ENCODE measurements around the gene NDUFS4. TPM values are rescaled to one million over a fixed set of nuclear protein-coding genes. Genes with fewer than 3 reads are reported as not detected.
"Not testable (repeated sequence)": the region's sequence is repeated elsewhere in the genome, so short reads cannot be mapped to it uniquely, and the experiment has no call there.

The NDUFS4 gene
- total RNA-seq, 1 donor = 78.2 TPM

DNA sequence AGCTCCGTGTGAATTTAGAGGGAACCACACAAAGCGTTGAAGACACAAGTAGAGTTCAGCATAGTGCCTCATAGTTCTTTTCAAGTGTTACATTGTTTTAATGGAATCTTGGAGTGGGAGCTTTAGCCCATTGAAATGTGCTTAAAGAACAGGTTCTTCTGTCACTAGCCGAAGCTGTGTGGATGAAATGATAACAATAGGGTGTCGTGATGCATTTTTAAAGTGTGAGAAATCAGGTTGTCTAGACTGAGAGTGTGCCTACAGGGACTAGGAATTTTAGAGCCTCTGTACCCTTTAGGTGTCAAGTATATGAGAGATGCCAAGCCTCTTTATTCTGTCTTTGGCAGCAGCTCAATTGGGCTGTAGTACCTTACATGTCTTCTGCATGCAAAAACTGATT is 83.0 kb downstream of the NDUFS4 start:
- no peak overlapping the region for H3K4me3 ChIP-seq (ENCODE audit: insufficient read depth, low read length)
- no peak overlapping the region for H2AFZ ChIP-seq (ENCODE audit: low read length)
- TF ChIP-seq CTCF (IDR thresholded peaks at IDR 0.05; ENCODE audit: extremely low read depth, low read depth, low read length) = no peak
- no peaks in the 10 kb centered on the region for H4K20me1 ChIP-seq (ENCODE audit: insufficient read depth, low read length)
- H3K9me3 ChIP-seq (ENCODE audit: low read depth, low read length) = no peaks in the 10 kb centered on the region
- H3K4me1 ChIP-seq (ENCODE audit: insufficient read depth, low read length) = no peaks in the 10 kb centered on the region
- no peaks in the 10 kb centered on the region for H3K27me3 ChIP-seq (ENCODE audit: insufficient read depth, low read length)
- no peaks in the 10 kb centered on the region for H3K79me2 ChIP-seq (ENCODE audit: insufficient read depth, low read length)
- no peak overlapping the region for H3K4me2 ChIP-seq (ENCODE audit: insufficient read depth, low read length)
- H3K36me3 ChIP-seq (ENCODE audit: insufficient read depth, low read length) = no peaks in the 10 kb centered on the region
- no peak overlapping the region for H3K27ac ChIP-seq (ENCODE audit: low read depth, low read length)
- no peak for DNase-seq (ENCODE audit: insufficient read length, low spot score, missing footprints)

GRCh38 chr5:53645078-53645477 is 84.6 kb downstream of the NDUFS4 start:
- no peak for DNase-seq (ENCODE audit: insufficient read length, low spot score, missing footprints)
- no peak overlapping the region for H3K27ac ChIP-seq (ENCODE audit: low read depth, low read length)
- peaks cover 6% of the 10 kb centered on the region for H3K79me2 ChIP-seq (ENCODE audit: insufficient read depth, low read length)
- TF ChIP-seq CTCF (IDR thresholded peaks at IDR 0.05; ENCODE audit: extremely low read depth, low read depth, low read length) = no peak
- H3K27me3 ChIP-seq (ENCODE audit: insufficient read depth, low read length) = no peaks in the 10 kb centered on the region
- no peaks in the 10 kb centered on the region for H3K4me1 ChIP-seq (ENCODE audit: insufficient read depth, low read length)
- no peaks in the 10 kb centered on the region for H3K9me3 ChIP-seq (ENCODE audit: low read depth, low read length)
- no peaks in the 10 kb centered on the region for H4K20me1 ChIP-seq (ENCODE audit: insufficient read depth, low read length)
- no peak overlapping the region for H3K4me3 ChIP-seq (ENCODE audit: insufficient read depth, low read length)
- H2AFZ ChIP-seq (ENCODE audit: low read length) = no peak overlapping the region
- H3K4me2 ChIP-seq (ENCODE audit: insufficient read depth, low read length) = no peak overlapping the region
- no peaks in the 10 kb centered on the region for H3K36me3 ChIP-seq (ENCODE audit: insufficient read depth, low read length)

DNA sequence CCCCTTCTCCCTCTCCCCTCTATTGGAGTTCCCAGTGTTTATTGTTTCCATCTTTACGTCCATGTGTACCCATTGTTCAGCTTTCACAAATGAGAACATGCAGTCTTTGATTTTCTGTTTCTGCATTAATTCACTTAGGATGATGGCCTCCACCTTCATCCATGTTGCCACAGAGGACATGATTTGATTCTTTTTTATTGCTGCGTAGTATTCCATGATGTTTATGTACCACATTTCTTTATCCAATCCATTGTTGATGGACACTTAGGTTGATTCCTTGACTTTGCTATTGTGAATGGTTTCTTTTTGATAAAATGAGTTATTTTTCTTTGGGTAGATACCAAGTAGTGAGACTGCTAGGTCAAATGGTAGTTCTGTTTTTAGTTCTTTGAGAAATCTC is 88.9 kb downstream of the NDUFS4 start:
- H3K4me1 ChIP-seq (ENCODE audit: insufficient read depth, low read length) = no peaks in the 10 kb centered on the region
- H3K27me3 ChIP-seq (ENCODE audit: insufficient read depth, low read length) = no peaks in the 10 kb centered on the region
- no peak overlapping the region for H3K4me2 ChIP-seq (ENCODE audit: insufficient read depth, low read length)
- H3K4me3 ChIP-seq (ENCODE audit: insufficient read depth, low read length) = no peak overlapping the region
- H3K27ac ChIP-seq (ENCODE audit: low read depth, low read length) = no peak overlapping the region
- DNase-seq (ENCODE audit: insufficient read length, low spot score, missing footprints) = no peak
- no peak for TF ChIP-seq CTCF (IDR thresholded peaks at IDR 0.05; ENCODE audit: extremely low read depth, low read depth, low read length)
- H3K36me3 ChIP-seq (ENCODE audit: insufficient read depth, low read length) = no peaks in the 10 kb centered on the region
- no peaks in the 10 kb centered on the region for H4K20me1 ChIP-seq (ENCODE audit: insufficient read depth, low read length)
- H3K79me2 ChIP-seq (ENCODE audit: insufficient read depth, low read length) = peaks cover 12% of the 10 kb centered on the region
- no peaks in the 10 kb centered on the region for H3K9me3 ChIP-seq (ENCODE audit: low read depth, low read length)
- no peak overlapping the region for H2AFZ ChIP-seq (ENCODE audit: low read length)

GRCh38 chr5:53660573-53660972 is 100.1 kb downstream of the NDUFS4 start:
- not testable (repeated sequence) for H3K27ac ChIP-seq (ENCODE audit: low read depth, low read length); H3K79me2 ChIP-seq (ENCODE audit: insufficient read depth, low read length); H4K20me1 ChIP-seq (ENCODE audit: insufficient read depth, low read length); H3K4me2 ChIP-seq (ENCODE audit: insufficient read depth, low read length); DNase-seq (ENCODE audit: insufficient read length, low spot score, missing footprints); H3K27me3 ChIP-seq (ENCODE audit: insufficient read depth, low read length); H3K4me1 ChIP-seq (ENCODE audit: insufficient read depth, low read length); H3K36me3 ChIP-seq (ENCODE audit: insufficient read depth, low read length); H2AFZ ChIP-seq (ENCODE audit: low read length); H3K4me3 ChIP-seq (ENCODE audit: insufficient read depth, low read length); H3K9me3 ChIP-seq (ENCODE audit: low read depth, low read length)

DNA sequence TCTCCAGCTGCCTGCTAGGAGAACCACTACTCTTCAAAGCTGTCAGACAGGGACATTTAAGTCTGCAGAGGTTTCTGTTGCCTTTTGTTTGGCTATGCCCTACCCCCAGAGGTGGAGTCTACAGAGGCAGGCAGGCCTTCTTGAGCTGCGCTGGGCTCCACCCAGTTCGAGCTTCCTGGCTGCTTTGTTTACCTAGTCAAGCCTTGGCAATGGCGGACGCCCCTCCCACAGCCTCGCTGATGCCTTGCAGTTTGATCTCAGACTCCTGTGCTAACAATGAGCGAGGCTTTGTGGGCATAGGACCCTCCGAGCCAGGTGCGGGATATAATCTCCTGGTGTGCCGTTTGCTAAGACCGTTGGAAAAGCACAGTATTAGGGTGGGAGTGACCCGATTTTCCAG is 104.9 kb downstream of the NDUFS4 start:
- not testable (repeated sequence) for H3K27me3 ChIP-seq (ENCODE audit: insufficient read depth, low read length); H3K9me3 ChIP-seq (ENCODE audit: low read depth, low read length); H2AFZ ChIP-seq (ENCODE audit: low read length); H3K4me1 ChIP-seq (ENCODE audit: insufficient read depth, low read length); H4K20me1 ChIP-seq (ENCODE audit: insufficient read depth, low read length); H3K27ac ChIP-seq (ENCODE audit: low read depth, low read length); DNase-seq (ENCODE audit: insufficient read length, low spot score, missing footprints); H3K4me2 ChIP-seq (ENCODE audit: insufficient read depth, low read length); H3K79me2 ChIP-seq (ENCODE audit: insufficient read depth, low read length); H3K36me3 ChIP-seq (ENCODE audit: insufficient read depth, low read length); H3K4me3 ChIP-seq (ENCODE audit: insufficient read depth, low read length)

Data from osteoblast (primary cell).